NCI-H524 (cell line): ENCODE measurements around the gene CAMKK1.
"Not testable (repeated sequence)": the region's sequence is repeated elsewhere in the genome, so short reads cannot be mapped to it uniquely, and the experiment has no call there.

ENCODE experiments used
- DNase-seq, 2 experiments: peaks; one replicate each; lab custom pipeline; 2025; lab: John Stamatoyannopoulos, UW

CAMKK1 gene

GRCh38 chr17:3879186-3879585 lies 13.7 kb downstream of the CAMKK1 start:
- DNase-seq: peak; percentile 99

GRCh38 chr17:3877220-3877619 lies 15.6 kb downstream of the CAMKK1 start:
- DNase-seq: no peak

- no peak for DNase-seq
Measured at GRCh38 chr17:3875317-3875716, 17.5 kb downstream of the CAMKK1 start.

GRCh38 chr17:3873862-3874261 lies 19.0 kb downstream of the CAMKK1 start:
- DNase-seq: no peak

- DNase-seq: no peak
Measured at GRCh38 chr17:3870871-3871306, 22.0 kb downstream of the CAMKK1 start.

- no peak for DNase-seq
Measured at GRCh38 chr17:3867606-3868005, 25.2 kb downstream of the CAMKK1 start.

GRCh38 chr17:3867106-3867505 lies 25.7 kb downstream of the CAMKK1 start:
- DNase-seq: no peak

- DNase-seq: no peak
Measured at GRCh38 chr17:3866276-3866675, 26.6 kb downstream of the CAMKK1 start.

- DNase-seq: no peak
Measured at GRCh38 chr17:3865176-3865575, 27.7 kb downstream of the CAMKK1 start.

- no peak for DNase-seq
Measured at GRCh38 chr17:3864534-3864933, 28.3 kb downstream of the CAMKK1 start.

- no peak for DNase-seq
Measured at GRCh38 chr17:3861761-3862681, 30.8 kb downstream of the CAMKK1 start.

GRCh38 chr17:3860939-3861700 lies 31.7 kb downstream of the CAMKK1 start:
- no peak for DNase-seq

GRCh38 chr17:3859940-3860339 lies 32.9 kb downstream of the CAMKK1 start:
- no peak for DNase-seq

- DNase-seq: no peak
Measured at GRCh38 chr17:3857261-3858105, 35.4 kb downstream of the CAMKK1 start.

GRCh38 chr17:3854204-3854603 lies 38.6 kb downstream of the CAMKK1 start:
- not testable (repeated sequence) for DNase-seq

- DNase-seq: no peak
Measured at GRCh38 chr17:3852561-3852960, 40.3 kb downstream of the CAMKK1 start.

GRCh38 chr17:3851461-3852100 lies 41.3 kb downstream of the CAMKK1 start:
- no peak for DNase-seq

GRCh38 chr17:3848229-3848835 lies 44.5 kb downstream of the CAMKK1 start:
- DNase-seq: no peak

GRCh38 chr17:3847165-3847670 lies 45.6 kb downstream of the CAMKK1 start:
- no peak for DNase-seq

- DNase-seq: no peak
Measured at GRCh38 chr17:3846437-3847164, 46.3 kb downstream of the CAMKK1 start.
